Immature natural killer cell (primary cell): ENCODE measurements around the gene GLYAT. TPM values are rescaled to one million over a fixed set of nuclear protein-coding genes. Genes with fewer than 3 reads are reported as not detected.
"Not testable (repeated sequence)": the region's sequence is repeated elsewhere in the genome, so short reads cannot be mapped to it uniquely, and the experiment has no call there.

Experiments used
- DNase-seq, 3 donors: peaks; one replicate each; pipeline ENCODE4 v3.0.0; 2022; ENCODE audit warnings: mixed read lengths in 1 of 3
- H3K27ac Mint-ChIP-seq, 6 donors: one replicate each; pipeline ENCODE4 v1.8.0; 2020; ENCODE audit warnings: mixed read lengths in 6 of 6, mild to moderate bottlenecking in 5 of 6, inconsistent platforms in 4 of 6, moderate library complexity in 3 of 6
- H3K27me3 Mint-ChIP-seq, 3 donors: one replicate each; pipeline ENCODE4 v1.8.0; 2020 to 2021; ENCODE audit warnings: low read depth in 3 of 3, mild to moderate bottlenecking in 3 of 3, mixed read lengths in 3 of 3, moderate library complexity in 3 of 3, inconsistent platforms in 1 of 3
- H3K36me3 Mint-ChIP-seq, 3 donors: one replicate each; pipeline ENCODE4 v1.8.0; 2020; ENCODE audit warnings: mixed read lengths in 3 of 3, inconsistent platforms in 2 of 3, mild to moderate bottlenecking in 2 of 3
- H3K4me1 Mint-ChIP-seq, 2 donors: one replicate each; pipeline ENCODE4 v1.8.0; 2020; ENCODE audit warnings: inconsistent platforms in 2 of 2, mild to moderate bottlenecking in 2 of 2, mixed read lengths in 2 of 2, moderate library complexity in 1 of 2
- H3K4me3 Mint-ChIP-seq, 5 donors: one replicate each; pipeline ENCODE4 v1.8.0; 2020; ENCODE audit warnings: mild to moderate bottlenecking in 5 of 5, mixed read lengths in 5 of 5, inconsistent platforms in 3 of 5, moderate library complexity in 3 of 5
- H3K9me3 Mint-ChIP-seq, 6 donors: one replicate each; pipeline ENCODE4 v1.8.0; 2020; ENCODE audit warnings: mild to moderate bottlenecking in 6 of 6, mixed read lengths in 6 of 6, inconsistent platforms in 4 of 6, moderate library complexity in 3 of 6
- polyA plus RNA-seq, 3 donors: library from polyadenylated mRNA; unstranded; fragments of 300-500 nt; fragmentation: Illumina TruSeq; gene quantifications; one replicate each; pipeline ENCODE4 v1.2.3, GENCODE V29; 2021

Gene GLYAT
- polyA plus RNA-seq, 3 donors from 2014 or later: not detected

GRCh38 chr11:58734681-58735490 lies 3.1 kb upstream of the GLYAT start:
- Mint-ChIP-seq H3K9me3 (peaks cover 0 to 6% (median under 1%) of the 10 kb centered on the region in 6 donors), H3K36me3 (no peaks in the 10 kb centered on the region), H3K27me3 (peaks cover 0 to 2% (median 1%) of the 10 kb centered on the region in 3 donors), H3K27ac (no peak overlapping the region), H3K4me1 (no peaks in the 10 kb centered on the region), H3K4me3 (no peak overlapping the region)
- no peak for DNase-seq

- Mint-ChIP-seq H3K4me1 (peaks cover 2 to 9% of the 10 kb centered on the region in 2 donors), H3K9me3 (peaks cover 0 to 2% (median 0%) of the 10 kb centered on the region in 6 donors), H3K27ac (no peak overlapping the region), H3K36me3 (no peaks in the 10 kb centered on the region), H3K27me3 (peaks cover 2 to 3% (median 2%) of the 10 kb centered on the region in 3 donors), H3K4me3 (no peak overlapping the region)
- DNase-seq: no peak
Measured at GRCh38 chr11:58730507-58731089, 1.1 kb downstream of the GLYAT start.

- H3K9me3 Mint-ChIP-seq: no peaks in the 10 kb centered on the region
- no peak overlapping the region for H3K27ac Mint-ChIP-seq
- DNase-seq: no peak
- H3K4me3 Mint-ChIP-seq: no peak overlapping the region
- H3K27me3 Mint-ChIP-seq: peaks cover under 1 to 2% (median 1%) of the 10 kb centered on the region in 3 donors
- H3K36me3 Mint-ChIP-seq: no peaks in the 10 kb centered on the region
- peaks cover 2 to 9% of the 10 kb centered on the region in 2 donors for H3K4me1 Mint-ChIP-seq
Measured at GRCh38 chr11:58727415-58727797, 4.3 kb downstream of the GLYAT start.

- Mint-ChIP-seq H3K27me3 (peaks cover 1 to 3% (median 2%) of the 10 kb centered on the region in 3 donors), H3K27ac (no peak overlapping the region), H3K36me3 (no peaks in the 10 kb centered on the region), H3K4me3 (no peak overlapping the region), H3K9me3 (no peaks in the 10 kb centered on the region), H3K4me1 (peaks cover 2 to 9% of the 10 kb centered on the region in 2 donors)
- no peak for DNase-seq
Measured at GRCh38 chr11:58726737-58727414, 4.9 kb downstream of the GLYAT start.

- Mint-ChIP-seq H3K27ac (no peak overlapping the region), H3K9me3 (peaks cover 0 to 3% (median 0%) of the 10 kb centered on the region in 6 donors), H3K36me3 (no peaks in the 10 kb centered on the region), H3K27me3 (peaks cover 0 to 4% (median 3%) of the 10 kb centered on the region in 3 donors), H3K4me3 (no peak overlapping the region), H3K4me1 (no peaks in the 10 kb centered on the region)
- no peak for DNase-seq
Measured at GRCh38 chr11:58719406-58720117, 12.2 kb downstream of the GLYAT start.

DNA sequence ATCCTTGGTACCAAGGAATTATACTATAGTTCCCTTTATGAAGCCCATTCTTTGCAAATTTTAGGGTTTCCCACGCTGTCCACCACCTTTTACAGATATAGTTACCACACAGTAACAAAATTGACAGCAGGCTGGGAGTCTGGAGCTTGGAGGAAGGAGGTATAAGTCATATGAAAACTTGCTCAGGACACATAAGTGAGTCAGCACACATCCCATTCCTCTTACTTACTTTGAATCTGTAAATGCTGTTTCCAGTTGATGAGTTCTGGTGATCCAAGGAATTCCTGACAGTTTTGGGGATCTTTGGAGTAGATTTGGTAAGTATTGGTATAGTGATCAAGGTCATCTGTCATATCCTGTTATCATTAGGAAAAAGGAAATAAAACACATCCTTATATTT lies 19.2 kb downstream of the GLYAT start:
- H3K36me3 Mint-ChIP-seq: no peaks in the 10 kb centered on the region
- H3K9me3 Mint-ChIP-seq: peaks cover 0 to 4% (median 0%) of the 10 kb centered on the region in 6 donors
- no peak overlapping the region for H3K4me3 Mint-ChIP-seq
- H3K27ac Mint-ChIP-seq: no peak overlapping the region
- peaks cover 0 to 4% (median 2%) of the 10 kb centered on the region in 3 donors for H3K27me3 Mint-ChIP-seq
- H3K4me1 Mint-ChIP-seq: no peaks in the 10 kb centered on the region
- DNase-seq: no peak

- DNase-seq: no peak
- Mint-ChIP-seq H3K4me3 (no peak overlapping the region), H3K4me1 (no peaks in the 10 kb centered on the region), H3K27ac (no peak overlapping the region), H3K9me3 (peaks cover 0 to 4% (median 0%) of the 10 kb centered on the region in 6 donors), H3K36me3 (no peaks in the 10 kb centered on the region), H3K27me3 (peaks cover 0 to 4% (median 2%) of the 10 kb centered on the region in 3 donors)
Measured at GRCh38 chr11:58711832-58712231, 19.9 kb downstream of the GLYAT start.

GRCh38 chr11:58707767-58708166 lies 24.0 kb downstream of the GLYAT start:
- Mint-ChIP-seq H3K4me1 (no peaks in the 10 kb centered on the region), H3K27me3 (peaks cover 1 to 4% (median 2%) of the 10 kb centered on the region in 3 donors), H3K4me3 (no peak overlapping the region), H3K36me3 (no peaks in the 10 kb centered on the region), H3K9me3 (peaks cover 0 to 10% (median 4%) of the 10 kb centered on the region in 6 donors), H3K27ac (no peak overlapping the region)
- DNase-seq: no peak

DNA sequence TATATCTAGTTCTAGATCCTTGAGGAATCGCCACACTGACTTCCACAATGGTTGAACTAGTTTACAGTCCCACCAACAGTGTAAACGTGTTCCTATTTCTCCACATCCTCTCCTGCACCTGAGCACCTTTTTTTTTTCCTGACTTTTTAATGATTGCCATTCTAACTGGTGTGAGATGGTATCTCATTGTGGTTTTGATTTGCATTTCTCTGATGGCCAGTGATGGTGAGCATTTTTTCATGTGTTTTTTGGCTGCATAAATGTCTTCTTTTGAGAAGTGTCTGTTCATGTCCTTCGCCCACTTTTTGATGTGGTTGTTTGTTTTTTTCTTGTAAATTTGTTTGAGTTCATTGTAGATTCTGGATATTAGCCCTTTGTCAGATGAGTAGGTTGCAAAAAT lies 34.9 kb downstream of the GLYAT start:
- not testable (repeated sequence) for DNase-seq, H3K4me3 Mint-ChIP-seq, H3K4me1 Mint-ChIP-seq, H3K9me3 Mint-ChIP-seq, H3K27ac Mint-ChIP-seq, H3K27me3 Mint-ChIP-seq, H3K36me3 Mint-ChIP-seq

DNA sequence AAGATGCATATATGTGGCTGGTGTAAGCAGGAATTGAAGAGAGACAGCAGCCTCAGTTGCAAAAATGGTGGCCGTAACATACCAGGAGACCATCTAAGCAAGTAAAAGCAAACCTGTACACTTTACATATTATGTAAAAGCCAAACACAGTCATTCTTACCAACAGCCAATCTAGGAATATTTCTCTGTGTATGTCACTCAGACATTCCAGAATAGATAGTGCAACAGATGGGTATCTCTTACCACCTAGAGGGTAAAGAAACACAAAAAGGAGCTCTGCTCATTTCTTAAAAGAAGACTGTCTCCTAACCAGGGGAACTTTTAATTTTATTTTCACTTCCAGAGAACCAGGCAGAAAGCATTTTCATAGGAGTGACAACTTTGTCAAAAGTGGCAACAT lies 38.7 kb downstream of the GLYAT start:
- Mint-ChIP-seq H3K36me3 (no peaks in the 10 kb centered on the region), H3K27me3 (peaks cover 0 to 4% (median 0%) of the 10 kb centered on the region in 3 donors), H3K9me3 (no peaks in the 10 kb centered on the region), H3K27ac (no peak overlapping the region), H3K4me1 (no peaks in the 10 kb centered on the region), H3K4me3 (no peak overlapping the region)
- DNase-seq: no peak

- peaks cover 0 to 4% (median 0%) of the 10 kb centered on the region in 3 donors for H3K27me3 Mint-ChIP-seq
- DNase-seq: no peak
- H3K36me3 Mint-ChIP-seq: no peaks in the 10 kb centered on the region
- H3K4me1 Mint-ChIP-seq: no peaks in the 10 kb centered on the region
- no peaks in the 10 kb centered on the region for H3K9me3 Mint-ChIP-seq
- H3K27ac Mint-ChIP-seq: no peak overlapping the region
- no peak overlapping the region for H3K4me3 Mint-ChIP-seq
Measured at GRCh38 chr11:58691675-58692074, 40.1 kb downstream of the GLYAT start.

DNA sequence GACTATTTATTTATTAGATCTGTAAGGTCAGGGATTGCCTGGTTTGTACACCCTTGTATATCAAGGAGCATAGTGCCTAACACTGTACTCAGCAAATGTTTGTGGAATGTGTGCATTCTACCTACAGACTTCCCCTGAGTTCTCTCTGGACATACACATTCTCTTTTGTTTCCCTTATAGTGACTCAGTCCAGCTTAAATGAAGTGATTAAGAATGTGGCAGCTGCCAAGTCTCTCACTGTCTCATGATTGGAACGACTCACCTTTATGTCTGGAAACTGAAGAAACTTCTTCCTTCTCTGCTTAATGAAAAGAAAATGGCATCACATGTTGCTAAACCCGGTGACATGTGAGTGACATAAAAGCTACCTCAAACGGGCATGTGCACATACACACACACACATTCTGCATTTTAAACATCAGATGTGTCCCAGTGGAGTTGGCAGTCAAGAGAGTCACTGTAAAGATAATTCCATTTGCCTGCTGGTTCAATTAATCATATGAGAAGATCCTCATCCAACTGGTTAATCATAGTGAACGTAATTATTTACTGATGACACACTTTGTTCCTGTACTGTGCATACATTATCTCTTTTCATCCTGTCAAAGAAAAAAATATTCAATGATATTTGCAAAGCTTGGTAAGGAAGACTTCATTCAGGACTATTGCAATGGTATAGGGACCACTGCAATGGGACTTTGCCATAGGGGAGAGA lies 42.8 kb downstream of the GLYAT start:
- H3K4me3 Mint-ChIP-seq: no peak overlapping the region
- peaks cover 0 to 4% (median 3%) of the 10 kb centered on the region in 3 donors for H3K27me3 Mint-ChIP-seq
- H3K27ac Mint-ChIP-seq: no peak overlapping the region
- no peaks in the 10 kb centered on the region for H3K36me3 Mint-ChIP-seq
- peaks cover 0 to 8% of the 10 kb centered on the region in 2 donors for H3K4me1 Mint-ChIP-seq
- no peak for DNase-seq
- H3K9me3 Mint-ChIP-seq: peaks cover 0 to under 1% (median 0%) of the 10 kb centered on the region in 6 donors
